ENCODE measurements around the gene NANOS3. TPM values are rescaled to one million over a fixed set of nuclear protein-coding genes. Genes with fewer than 3 reads are reported as not detected.

NANOS3 gene
- total and polyA plus RNA-seq, 9 of the 15 experiments (the other 6 are each of a cell fraction or from before 2014, with no cell fraction given) = not detected

DNA sequence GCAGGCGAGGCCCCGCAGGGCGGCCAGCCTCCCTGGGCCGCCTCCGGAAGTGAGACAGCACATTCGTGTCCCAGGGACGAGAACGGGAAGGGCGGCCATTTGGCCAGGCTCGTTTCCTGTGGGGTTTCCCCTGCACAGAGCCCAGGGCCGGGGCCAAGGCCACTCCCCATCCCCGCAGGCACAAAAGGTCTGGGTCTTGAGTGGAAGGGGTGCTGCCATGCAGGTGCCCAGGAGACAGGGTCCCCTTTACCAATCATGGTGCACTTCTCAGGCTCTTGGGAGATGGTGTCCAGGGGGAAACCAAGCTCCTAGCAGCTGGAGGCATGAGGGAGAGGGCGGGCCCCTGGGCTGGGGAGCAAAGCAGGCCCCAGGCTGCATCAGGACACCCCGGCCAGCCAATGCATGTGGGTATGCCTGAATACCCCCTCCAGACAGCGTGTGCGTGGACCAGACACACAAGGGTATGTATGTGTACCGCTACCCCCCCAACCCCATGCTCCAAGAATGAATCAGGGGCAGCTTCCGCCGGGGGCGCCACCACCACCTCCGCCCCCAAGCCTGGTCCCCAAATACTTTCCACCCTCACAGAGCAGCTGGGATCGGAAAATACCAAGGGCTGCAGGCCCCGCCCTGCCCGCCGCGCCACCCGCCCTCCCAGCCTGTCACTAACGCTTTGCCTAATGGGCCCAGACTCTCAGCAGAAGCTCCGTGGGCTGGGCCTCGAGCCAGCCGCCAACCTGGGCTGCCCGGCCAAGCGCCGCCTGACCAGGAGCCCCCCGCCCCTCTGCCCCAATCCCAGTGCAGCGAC is 37.6 kb upstream of the NANOS3 start (continued):
- TF ChIP-seq RERE (CRISPR knock-in tag; IDR thresholded peaks at IDR 0.05; ENCODE audit: borderline replicate concordance) (no peak), HDAC2 (IDR thresholded peaks at IDR 0.05) (no peak), CHD1 (IDR thresholded peaks at IDR 0.05; ENCODE audit: low read length) (peak; percentile 76), GABPB1 (CRISPR knock-in tag; IDR thresholded peaks at IDR 0.05) (peak; percentile 83), NKRF (IDR thresholded peaks at IDR 0.05; ENCODE audit: borderline replicate concordance) (0 out of 2 replicates have a peak, but pooled peaks have one; percentile 45), ZBTB11 (CRISPR knock-in tag; IDR thresholded peaks at IDR 0.05) (peak in 2 of 3 experiments; percentile 8 to 63; a peak in 2 of 6 replicates), ZNF277 (CRISPR knock-in tag; IDR thresholded peaks at IDR 0.05; ENCODE audit: borderline replicate concordance) (no peak), MYNN (IDR thresholded peaks at IDR 0.05) (peak; percentile 71), MYNN (CRISPR knock-in tag; IDR thresholded peaks at IDR 0.05) (no peak), ATF7 (IDR thresholded peaks at IDR 0.05) (peak; percentile 60; the same call in 1 of the 2 replicates), ZNF212 (CRISPR knock-in tag; IDR thresholded peaks at IDR 0.05) (no peak), TAF9B (IDR thresholded peaks at IDR 0.05; ENCODE audit: partially characterized antibody) (peak; percentile 62)
- TF ChIP-seq, protein P1, sequence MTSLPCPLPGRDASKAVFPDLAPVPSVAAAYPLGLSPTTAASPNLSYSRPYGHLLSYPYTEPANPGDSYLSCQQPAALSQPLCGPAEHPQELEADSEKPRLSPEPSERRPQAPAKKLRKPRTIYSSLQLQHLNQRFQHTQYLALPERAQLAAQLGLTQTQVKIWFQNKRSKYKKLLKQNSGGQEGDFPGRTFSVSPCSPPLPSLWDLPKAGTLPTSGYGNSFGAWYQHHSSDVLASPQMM (CRISPR knock-in tag; IDR thresholded peaks at IDR 0.05) = no peak
